GM08714 (cell line): ENCODE data around the gene ALKBH4.

ENCODE experiments used
- H3K4me3 ChIP-seq: fragments of 200-500 bp; sonication (Bioruptor generic); 2 replicates; pipeline ENCODE4 v1.5.1; 2014; ENCODE audit warnings: mild to moderate bottlenecking, low read length, inconsistent platforms
- ZNF274 ChIP-seq: IDR thresholded peaks from 2 replicates; pipeline ENCODE4 v1.6.1; 2012; ENCODE audit warnings: mild to moderate bottlenecking, low read depth, low read length

The ALKBH4 gene

DNA sequence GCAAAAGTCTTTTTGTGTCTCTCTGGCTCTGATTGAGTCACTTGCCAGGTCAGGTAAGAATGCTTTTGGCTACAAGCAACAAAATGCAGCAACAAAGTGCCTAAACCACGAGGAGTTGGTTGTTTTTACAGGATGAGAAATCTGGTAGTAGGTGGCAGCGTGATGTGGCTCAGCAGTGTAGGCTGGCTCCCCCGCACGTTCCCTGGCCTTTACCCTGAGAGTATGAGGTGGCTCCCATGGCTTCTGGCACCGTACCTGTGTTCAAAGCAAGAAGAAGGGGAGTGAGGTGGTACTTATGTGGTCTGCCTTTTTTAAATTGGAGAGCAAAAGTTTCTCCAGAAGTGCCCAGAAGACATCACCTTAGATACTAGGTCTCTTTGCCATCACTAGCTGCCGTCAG lies 56.8 kb downstream of the ALKBH4 start:
- no peak overlapping the region for H3K4me3 ChIP-seq
- TF ChIP-seq ZNF274, result no peak
